A549 (cell line): Measurements from ENCODE around the gene NAV2.

Experiments used
- BHLHE40 ChIP-seq: IDR thresholded peaks from 2 replicates; pipeline ENCODE4 v1.6.1; 2012; ENCODE audit warnings: low read depth, low read length, inconsistent platforms
- ELK1 ChIP-seq: fragments of 150-350 bp; IDR thresholded peaks from 2 replicates; pipeline ENCODE4 v1.6.1; 2014; ENCODE audit warnings: low read depth, mild to moderate bottlenecking, low read length
- JUN ChIP-seq, 2 experiments: fragments of >200 bp; sonication (Bioruptor Twin); formaldehyde crosslinking; IDR thresholded peaks; 2 replicates in 1 of 2; 3 replicates in 1 of 2; pipeline ENCODE4 v1.6.1; 2016 to 2017
- KDM1A ChIP-seq: fragments of 200-600 bp; sonication (generic); IDR thresholded peaks from 2 replicates; pipeline ENCODE4 v1.6.1; 2016; ENCODE audit warnings: low read depth, mild to moderate bottlenecking
- MYC ChIP-seq: IDR thresholded peaks from 2 replicates; pipeline ENCODE4 v1.6.1; 2012; ENCODE audit warnings: mild to moderate bottlenecking, inconsistent platforms, low read length, improper control_type of control experiment, borderline replicate concordance
- POLR2A ChIP-seq: IDR thresholded peaks from 2 replicates; pipeline ENCODE4 v1.6.1; 2012; ENCODE audit warnings: mild to moderate bottlenecking, low read length
- POLR2AphosphoS2 ChIP-seq: conservative IDR thresholded peaks from 2 replicates; pipeline ENCODE4 v1.6.1; 2012; ENCODE audit warnings: low read length, improper control_type of control experiment, inconsistent platforms
- RAD21 ChIP-seq, 2 experiments: fragments of >200 bp in 1 of 2; sonication (Bioruptor Twin) in 1 of 2; formaldehyde crosslinking in 1 of 2; IDR thresholded peaks in 1 of 2; conservative IDR thresholded peaks in 1 of 2; 2 replicates in 1 of 2; 3 replicates in 1 of 2; pipeline ENCODE4 v1.6.1; 2012 to 2018; ENCODE audit warnings: inconsistent platforms in 1 of 2
- RCOR1 ChIP-seq: fragments of 150-350 bp; IDR thresholded peaks from 2 replicates; pipeline ENCODE4 v1.6.1; 2014; ENCODE audit warnings: antibody characterized with exemption, low read length, low read depth
- RFX5 ChIP-seq: fragments of 450-650 bp; IDR thresholded peaks from 2 replicates; pipeline ENCODE4 v1.7.1; 2014; ENCODE audit warnings: antibody characterized with exemption, mild to moderate bottlenecking, moderate library complexity
- TP53 ChIP-seq: fragments of 250-450 bp; sonication (Bioruptor Pico); IDR thresholded peaks from 2 replicates; pipeline ENCODE4 v1.5.0; 2021; ENCODE audit warnings: mild to moderate bottlenecking, moderate library complexity
- TF ChIP-seq, protein P1 (sequence below): fragments of >200 bp; sonication (Bioruptor Twin); formaldehyde crosslinking; IDR thresholded peaks from 3 replicates; pipeline ENCODE4 v1.5.1; 2016
- TF ChIP-seq, protein P2 (sequence below): fragments of >200 bp; sonication (Bioruptor Twin); formaldehyde crosslinking; IDR thresholded peaks from 3 replicates; pipeline ENCODE4 v1.6.1; 2016

- TF ChIP-seq POLR2A (no peak), POLR2AphosphoS2 (no peak), BHLHE40 (no peak), KDM1A (no peak), TP53 (CRISPR knock-in tag) (no peak), RAD21 (conservative IDR thresholded peaks at IDR 0.05 in 1 of 2, IDR thresholded peaks at IDR 0.05 in 1 of 2) (no peak), MYC (no peak), JUN (IDR thresholded peaks at IDR 0.05) (no peak), RFX5 (no peak), ELK1 (no peak), RCOR1 (no peak)
- TF ChIP-seq, protein P1, sequence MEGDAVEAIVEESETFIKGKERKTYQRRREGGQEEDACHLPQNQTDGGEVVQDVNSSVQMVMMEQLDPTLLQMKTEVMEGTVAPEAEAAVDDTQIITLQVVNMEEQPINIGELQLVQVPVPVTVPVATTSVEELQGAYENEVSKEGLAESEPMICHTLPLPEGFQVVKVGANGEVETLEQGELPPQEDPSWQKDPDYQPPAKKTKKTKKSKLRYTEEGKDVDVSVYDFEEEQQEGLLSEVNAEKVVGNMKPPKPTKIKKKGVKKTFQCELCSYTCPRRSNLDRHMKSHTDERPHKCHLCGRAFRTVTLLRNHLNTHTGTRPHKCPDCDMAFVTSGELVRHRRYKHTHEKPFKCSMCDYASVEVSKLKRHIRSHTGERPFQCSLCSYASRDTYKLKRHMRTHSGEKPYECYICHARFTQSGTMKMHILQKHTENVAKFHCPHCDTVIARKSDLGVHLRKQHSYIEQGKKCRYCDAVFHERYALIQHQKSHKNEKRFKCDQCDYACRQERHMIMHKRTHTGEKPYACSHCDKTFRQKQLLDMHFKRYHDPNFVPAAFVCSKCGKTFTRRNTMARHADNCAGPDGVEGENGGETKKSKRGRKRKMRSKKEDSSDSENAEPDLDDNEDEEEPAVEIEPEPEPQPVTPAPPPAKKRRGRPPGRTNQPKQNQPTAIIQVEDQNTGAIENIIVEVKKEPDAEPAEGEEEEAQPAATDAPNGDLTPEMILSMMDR, result no peak
- TF ChIP-seq, protein P2, sequence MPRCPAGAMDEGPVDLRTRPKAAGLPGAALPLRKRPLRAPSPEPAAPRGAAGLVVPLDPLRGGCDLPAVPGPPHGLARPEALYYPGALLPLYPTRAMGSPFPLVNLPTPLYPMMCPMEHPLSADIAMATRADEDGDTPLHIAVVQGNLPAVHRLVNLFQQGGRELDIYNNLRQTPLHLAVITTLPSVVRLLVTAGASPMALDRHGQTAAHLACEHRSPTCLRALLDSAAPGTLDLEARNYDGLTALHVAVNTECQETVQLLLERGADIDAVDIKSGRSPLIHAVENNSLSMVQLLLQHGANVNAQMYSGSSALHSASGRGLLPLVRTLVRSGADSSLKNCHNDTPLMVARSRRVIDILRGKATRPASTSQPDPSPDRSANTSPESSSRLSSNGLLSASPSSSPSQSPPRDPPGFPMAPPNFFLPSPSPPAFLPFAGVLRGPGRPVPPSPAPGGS, result no peak
These were observed 332.6 kb downstream of the NAV2 start for GRCh38 chr11:20045098-20045688.
